Activated T-helper 17 cell treated with anti-CD3 and anti-CD28 coated beads, Interleukin-2, amount 50 U/mL, for 72 hours (primary cell): ENCODE measurements around the gene IQCB1. TPM values are rescaled to one million over a fixed set of nuclear protein-coding genes. Genes with fewer than 3 reads are reported as not detected.
"Not testable (repeated sequence)": the region's sequence is repeated elsewhere in the genome, so short reads cannot be mapped to it uniquely, and the experiment has no call there.

Source experiments
- ATAC-seq: fragments of 150-1000 bp; cut with Tn5 transposase; replicated peaks from 2 replicates; pipeline ENCODE4 v1.10.0; 2021; ENCODE audit warnings: mild to moderate bottlenecking, moderate library complexity
- H3K27ac Mint-ChIP-seq: one replicate; pipeline ENCODE4 v1.8.0; 2022; ENCODE audit warnings: mixed read lengths
- H3K27me3 Mint-ChIP-seq: one replicate; pipeline ENCODE4 v1.8.0; 2022; ENCODE audit warnings: mixed read lengths
- H3K36me3 Mint-ChIP-seq: one replicate; pipeline ENCODE4 v1.8.0; 2022; ENCODE audit warnings: low read depth, mild to moderate bottlenecking, mixed read lengths
- H3K4me1 Mint-ChIP-seq: one replicate; pipeline ENCODE4 v1.8.0; 2022; ENCODE audit warnings: mixed read lengths
- H3K4me3 Mint-ChIP-seq: one replicate; pipeline ENCODE4 v1.8.0; 2022; ENCODE audit warnings: mild to moderate bottlenecking, mixed read lengths
- H3K9me3 Mint-ChIP-seq: one replicate; pipeline ENCODE4 v1.8.0; 2022; ENCODE audit warnings: mixed read lengths
- total RNA-seq, 2 donors: library from RNA; stranded (reverse); gene quantifications; one replicate each; pipeline ENCODE4 v1.2.3, GENCODE V29; 2022

IQCB1 gene
- 10 to 100 TPM; 41.7 to 47.5 TPM for total RNA-seq

DNA sequence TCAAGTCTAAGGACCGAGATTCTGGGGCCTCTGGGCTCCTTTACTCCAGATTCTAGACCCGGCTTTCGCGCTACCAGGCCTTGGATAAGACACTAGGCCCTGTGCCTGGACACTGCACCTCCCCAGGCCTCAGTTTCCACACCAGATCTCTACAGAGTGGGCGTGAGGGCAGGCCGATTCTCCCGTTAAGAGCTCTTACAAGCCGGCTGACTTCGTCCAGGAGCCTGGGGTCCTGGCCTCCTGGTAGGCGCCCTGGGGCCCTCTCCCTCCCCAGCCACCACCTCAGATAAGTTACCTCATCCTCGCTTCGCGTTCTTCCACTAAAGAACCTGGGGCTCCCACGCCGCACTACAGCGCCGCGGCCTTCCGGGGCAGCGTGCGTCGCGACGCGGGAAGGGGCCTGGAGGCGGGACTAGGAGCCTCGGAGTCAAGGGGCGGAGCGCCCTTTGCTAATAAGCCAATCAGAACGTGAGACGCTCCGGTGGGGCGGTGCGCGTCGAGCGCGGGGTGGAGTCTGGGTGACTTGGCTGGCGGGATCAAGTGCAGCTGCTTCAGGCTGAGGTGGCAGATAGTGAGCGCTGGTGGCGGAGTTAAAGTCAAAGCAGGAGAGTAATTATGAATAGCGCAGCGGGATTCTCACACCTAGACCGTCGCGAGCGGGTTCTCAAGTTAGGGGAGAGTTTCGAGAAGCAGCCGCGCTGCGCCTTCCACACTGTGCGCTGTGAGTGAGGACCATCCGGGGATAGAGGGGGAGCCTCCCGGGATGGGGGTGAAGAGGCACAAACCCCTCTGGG lies at the start of gene IQCB1, which contains the start of gene EAF2:
IQCB1 (minus strand) TSS at position 390 of the 794 bp plus-strand sequence. CDS start 6,100 bp downstream, outside the sequence.
EAF2 (plus strand) TSS at position 539 of the 794 bp plus-strand sequence; CDS start at position 616, 77 bp downstream.
- Mint-ChIP-seq H3K27me3 (no peaks in the 10 kb centered on the region), H3K4me1 (peaks cover 12% of the 10 kb centered on the region), H3K9me3 (no peaks in the 10 kb centered on the region), H3K27ac (peak within 1 kb of the TSS; percentile 92), H3K36me3 (peaks cover 48% of the 10 kb centered on the region), H3K4me3 (peak within 1 kb of the TSS; percentile 93)
- ATAC-seq = peak; percentile 98

DNA sequence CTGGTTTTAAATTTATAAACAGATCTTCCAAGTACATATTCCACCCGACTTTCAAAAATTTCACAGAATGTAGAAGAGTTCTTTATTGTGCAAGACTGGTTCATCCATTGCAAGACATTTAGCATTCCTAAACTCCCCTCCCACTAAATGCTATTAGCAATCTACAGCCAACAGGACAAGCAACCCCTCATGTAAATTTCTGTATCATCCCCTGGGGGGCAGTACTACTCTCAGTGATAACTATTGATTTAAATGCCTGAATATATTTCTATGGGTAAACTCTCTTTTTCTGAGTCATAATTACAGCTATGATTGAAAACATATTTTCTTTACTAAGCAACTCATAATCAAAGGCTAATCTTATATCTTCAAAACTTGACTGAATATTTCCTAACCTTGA lies 48.6 kb upstream of the IQCB1 start:
- no peak overlapping the region for H3K4me3 Mint-ChIP-seq
- no peaks in the 10 kb centered on the region for H3K9me3 Mint-ChIP-seq
- H3K4me1 Mint-ChIP-seq = no peaks in the 10 kb centered on the region
- no peaks in the 10 kb centered on the region for H3K27me3 Mint-ChIP-seq
- H3K36me3 Mint-ChIP-seq = peaks cover 4% of the 10 kb centered on the region
- peak; percentile 51 for ATAC-seq
- no peak overlapping the region for H3K27ac Mint-ChIP-seq

DNA sequence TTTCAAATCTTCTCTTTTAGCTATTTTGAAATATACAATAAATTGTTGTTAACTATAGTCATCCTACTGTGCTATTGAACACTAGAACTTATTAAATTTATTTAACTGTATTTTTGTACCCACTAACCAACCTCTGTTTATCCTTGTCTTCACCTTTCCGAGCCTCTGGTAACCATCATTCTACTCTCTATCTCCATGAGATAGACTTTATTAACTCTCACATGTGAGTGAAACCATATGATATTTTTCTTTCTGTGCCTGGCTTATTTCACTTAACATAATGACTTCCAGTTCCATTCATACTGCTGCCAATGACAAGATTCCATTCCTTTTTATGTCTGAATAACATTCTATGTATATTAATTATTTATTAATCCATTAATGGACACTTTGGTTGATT lies 43.6 kb upstream of the IQCB1 start:
- Mint-ChIP-seq H3K4me1 (no peaks in the 10 kb centered on the region), H3K27me3 (no peaks in the 10 kb centered on the region), H3K27ac (no peak overlapping the region), H3K36me3 (peaks cover 7% of the 10 kb centered on the region), H3K9me3 (no peaks in the 10 kb centered on the region), H3K4me3 (no peak overlapping the region)
- ATAC-seq = no peak

DNA sequence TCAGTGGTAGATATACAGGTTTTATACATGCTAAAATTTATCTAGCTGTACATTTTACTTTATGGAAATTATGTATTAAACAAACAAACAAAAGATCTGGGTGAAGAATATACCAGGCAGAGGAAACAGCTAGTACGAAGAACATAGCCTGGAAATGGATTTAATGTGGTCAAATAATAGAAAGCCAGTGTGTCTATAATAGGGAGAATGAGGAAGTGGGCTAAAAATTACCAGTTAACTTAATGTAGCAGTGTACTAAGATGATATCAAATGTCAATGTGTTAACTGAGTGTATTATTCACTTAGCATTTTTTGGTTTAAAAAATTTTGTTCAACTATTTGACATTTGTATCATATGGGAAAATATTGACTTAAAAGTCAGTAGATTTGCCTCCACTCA lies 36.6 kb upstream of the IQCB1 start:
- H3K4me3 Mint-ChIP-seq = no peak overlapping the region
- no peaks in the 10 kb centered on the region for H3K27me3 Mint-ChIP-seq
- no peak overlapping the region for H3K27ac Mint-ChIP-seq
- H3K36me3 Mint-ChIP-seq = peaks cover 16% of the 10 kb centered on the region
- no peak for ATAC-seq
- H3K9me3 Mint-ChIP-seq = no peaks in the 10 kb centered on the region
- no peaks in the 10 kb centered on the region for H3K4me1 Mint-ChIP-seq

GRCh38 chr3:121870717-121871116 lies 35.9 kb upstream of the IQCB1 start:
- Mint-ChIP-seq H3K27me3 (no peaks in the 10 kb centered on the region), H3K36me3 (peaks cover 16% of the 10 kb centered on the region), H3K9me3 (no peaks in the 10 kb centered on the region), H3K4me3 (no peak overlapping the region), H3K27ac (no peak overlapping the region), H3K4me1 (no peaks in the 10 kb centered on the region)
- ATAC-seq = no peak

DNA sequence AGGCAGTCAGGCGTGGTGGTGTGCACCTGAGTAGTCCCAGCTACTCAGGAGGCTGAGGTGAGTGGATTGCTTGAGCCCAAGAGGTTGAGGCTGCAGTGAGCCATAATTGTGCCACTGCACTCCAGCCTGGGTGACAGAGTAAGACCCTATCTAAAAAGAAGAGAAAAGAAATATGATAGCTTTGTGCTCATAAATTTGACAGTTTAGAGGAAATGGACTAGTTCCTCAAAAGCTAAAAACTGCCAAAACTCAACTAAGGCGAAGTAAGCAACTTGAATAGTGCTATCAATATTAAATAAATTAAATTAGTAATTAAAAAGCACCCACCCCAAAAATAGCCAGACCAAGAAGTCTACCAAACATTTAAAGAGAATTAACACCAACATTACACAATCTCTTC lies 34.9 kb upstream of the IQCB1 start:
- no peak overlapping the region for H3K4me3 Mint-ChIP-seq
- H3K4me1 Mint-ChIP-seq = no peaks in the 10 kb centered on the region
- no peaks in the 10 kb centered on the region for H3K9me3 Mint-ChIP-seq
- no peaks in the 10 kb centered on the region for H3K27me3 Mint-ChIP-seq
- H3K27ac Mint-ChIP-seq = no peak overlapping the region
- ATAC-seq = no peak
- peaks cover 16% of the 10 kb centered on the region for H3K36me3 Mint-ChIP-seq

- Mint-ChIP-seq H3K36me3 (peaks cover 25% of the 10 kb centered on the region), H3K4me3 (no peak overlapping the region), H3K27me3 (no peaks in the 10 kb centered on the region), H3K27ac (no peak overlapping the region), H3K9me3 (no peaks in the 10 kb centered on the region), H3K4me1 (peaks cover 7% of the 10 kb centered on the region)
- no peak for ATAC-seq
Observed at GRCh38 chr3:121863801-121864200, 28.9 kb upstream of the IQCB1 start.

GRCh38 chr3:121863247-121863646 lies 28.4 kb upstream of the IQCB1 start:
- not testable (repeated sequence) for H3K9me3 Mint-ChIP-seq, ATAC-seq, H3K4me1 Mint-ChIP-seq, H3K27ac Mint-ChIP-seq, H3K27me3 Mint-ChIP-seq, H3K4me3 Mint-ChIP-seq
- H3K36me3 Mint-ChIP-seq = peaks cover 30% of the 10 kb centered on the region

GRCh38 chr3:121857778-121858177 lies 22.9 kb upstream of the IQCB1 start:
- H3K27me3 Mint-ChIP-seq, ATAC-seq, H3K4me3 Mint-ChIP-seq, H3K27ac Mint-ChIP-seq, H3K9me3 Mint-ChIP-seq, H3K4me1 Mint-ChIP-seq: not testable (repeated sequence)
- peaks cover 53% of the 10 kb centered on the region for H3K36me3 Mint-ChIP-seq

GRCh38 chr3:121855555-121855954 lies 20.7 kb upstream of the IQCB1 start:
- ATAC-seq = no peak
- H3K36me3 Mint-ChIP-seq = peaks cover 42% of the 10 kb centered on the region
- H3K4me1 Mint-ChIP-seq = peaks cover under 1% of the 10 kb centered on the region

DNA sequence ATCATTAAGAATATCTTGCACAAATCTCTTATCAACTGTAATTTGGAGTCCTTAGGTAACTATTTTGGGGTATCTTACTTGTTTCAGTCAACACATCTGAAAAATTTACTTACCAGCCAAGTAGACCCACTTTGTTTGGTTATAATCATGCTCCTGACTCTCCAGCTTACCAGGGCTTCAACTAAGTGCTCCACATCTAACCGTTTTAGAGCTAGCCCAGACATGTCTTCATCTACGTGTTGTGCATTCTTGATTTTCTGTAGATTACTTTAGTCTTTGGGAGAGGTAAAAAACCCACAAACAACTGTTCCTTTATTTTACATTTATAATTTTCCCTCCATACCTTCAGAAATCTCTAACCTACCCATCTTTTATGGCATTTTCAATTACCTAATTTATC lies 17.4 kb upstream of the IQCB1 start:
- no peak overlapping the region for H3K27ac Mint-ChIP-seq
- no peak for ATAC-seq
- H3K4me1 Mint-ChIP-seq = no peaks in the 10 kb centered on the region
- no peaks in the 10 kb centered on the region for H3K9me3 Mint-ChIP-seq
- peaks cover 24% of the 10 kb centered on the region for H3K36me3 Mint-ChIP-seq
- no peaks in the 10 kb centered on the region for H3K27me3 Mint-ChIP-seq
- no peak overlapping the region for H3K4me3 Mint-ChIP-seq

More at GRCh38 chr3:121855555-121855954, 20.7 kb upstream of the IQCB1 start:
- no peak overlapping the region for H3K27ac Mint-ChIP-seq
- no peaks in the 10 kb centered on the region for H3K9me3 Mint-ChIP-seq
- H3K4me3 Mint-ChIP-seq = no peak overlapping the region
- H3K27me3 Mint-ChIP-seq = no peaks in the 10 kb centered on the region

- H3K27ac Mint-ChIP-seq = no peak overlapping the region
- peaks cover 28% of the 10 kb centered on the region for H3K36me3 Mint-ChIP-seq
- H3K4me3 Mint-ChIP-seq = no peak overlapping the region
- H3K27me3 Mint-ChIP-seq = no peaks in the 10 kb centered on the region
- no peaks in the 10 kb centered on the region for H3K9me3 Mint-ChIP-seq
- H3K4me1 Mint-ChIP-seq = no peaks in the 10 kb centered on the region
- ATAC-seq = no peak
Observed at GRCh38 chr3:121844892-121845291, 10.0 kb upstream of the IQCB1 start.

DNA sequence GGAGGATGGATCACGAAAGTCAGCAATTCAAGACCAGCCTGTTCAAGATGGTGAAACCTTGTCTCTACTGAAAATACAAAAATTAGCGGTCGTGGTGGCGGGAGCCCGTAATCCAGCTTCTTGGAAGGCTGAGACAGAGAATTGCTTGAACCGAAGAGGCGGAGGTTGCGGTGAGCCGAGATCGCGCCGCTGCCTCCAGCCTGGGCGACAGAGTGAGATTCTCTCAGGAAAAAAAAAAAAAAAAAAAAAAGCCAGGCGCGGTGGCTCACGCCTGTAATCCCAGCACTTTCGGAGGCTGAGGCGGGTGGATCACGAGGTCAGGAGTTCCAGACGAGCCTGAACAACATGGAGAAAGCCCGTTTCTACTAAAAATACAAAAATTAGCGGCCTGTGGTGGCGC lies 5.1 kb upstream of the IQCB1 start:
- Mint-ChIP-seq H3K4me1 (no peaks in the 10 kb centered on the region), H3K36me3 (peaks cover 5% of the 10 kb centered on the region), H3K4me3 (no peak overlapping the region), H3K27ac (no peak overlapping the region), H3K27me3 (no peaks in the 10 kb centered on the region), H3K9me3 (no peaks in the 10 kb centered on the region)
- ATAC-seq = no peak

GRCh38 chr3:121836481-121836880 lies 1.6 kb upstream of the IQCB1 start:
- peaks cover 35% of the 10 kb centered on the region for H3K36me3 Mint-ChIP-seq

DNA sequence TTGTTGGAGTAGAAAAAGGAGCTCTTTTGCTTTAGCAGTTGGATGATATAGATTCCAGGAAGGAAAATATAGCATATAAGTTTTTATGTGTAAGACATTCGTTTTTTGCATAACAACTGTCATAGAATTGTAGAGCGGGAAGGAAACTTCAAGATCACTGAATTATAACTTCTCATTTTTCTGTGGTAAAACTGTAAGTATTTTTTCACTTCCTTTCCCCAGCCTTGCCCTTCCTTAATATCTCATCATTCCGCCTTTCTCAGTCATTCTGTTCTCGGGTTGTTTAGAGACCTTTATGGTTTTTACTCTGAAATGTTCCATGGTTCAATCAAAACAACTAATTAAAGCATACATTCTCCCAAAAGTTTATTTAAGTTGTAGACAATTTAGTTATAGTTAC lies 1.2 kb upstream of the IQCB1 start:
- no peaks in the 10 kb centered on the region for H3K9me3 Mint-ChIP-seq
- peak overlapping the region; percentile 92 for H3K27ac Mint-ChIP-seq
- H3K27me3 Mint-ChIP-seq = no peaks in the 10 kb centered on the region
- H3K4me3 Mint-ChIP-seq = peak overlapping the region; percentile 93
- H3K36me3 Mint-ChIP-seq = peaks cover 39% of the 10 kb centered on the region
- no peak for ATAC-seq
- H3K4me1 Mint-ChIP-seq = peaks cover 12% of the 10 kb centered on the region

More at GRCh38 chr3:121836481-121836880, 1.6 kb upstream of the IQCB1 start:
- peak overlapping the region; percentile 93 for H3K4me3 Mint-ChIP-seq
- H3K27ac Mint-ChIP-seq = peak overlapping the region; percentile 92
- H3K27me3 Mint-ChIP-seq = no peaks in the 10 kb centered on the region
- ATAC-seq = no peak
- H3K9me3 Mint-ChIP-seq = no peaks in the 10 kb centered on the region
- peaks cover 12% of the 10 kb centered on the region for H3K4me1 Mint-ChIP-seq
